ENCODE data around the gene EMP3. TPM values are rescaled to one million over a fixed set of nuclear protein-coding genes. Genes with fewer than 3 reads are reported as not detected.

Gene EMP3
- total RNA-seq, 1 experiment from 2014 or later = 8.9 TPM

GRCh38 chr19:48342414-48342738 lies 17.0 kb downstream of the EMP3 start:
- DNase-seq (ENCODE audit: low spot score) = no peak
- no peaks in the 10 kb centered on the region for H3K9me3 Mint-ChIP-seq
- CTCF ChIA-PET = interaction anchor here (0.8 to 1.0 kb wide), 2 partner anchors 9 to 28 kb away, joined by 3 to 5 read pairs; no protein-coding TSS in a partner anchor

GRCh38 chr19:48342841-48343540 lies 17.6 kb downstream of the EMP3 start:
- Mint-ChIP-seq H3K27me3 (ENCODE audit: low read depth) (no peaks in the 10 kb centered on the region; the same call in 1 of the 2 replicates), H3K9me3 (no peaks in the 10 kb centered on the region), H3K4me3 (no peak overlapping the region), H3K27ac (no peak overlapping the region), H3K4me1 (no peaks in the 10 kb centered on the region), H3K36me3 (no peaks in the 10 kb centered on the region)
- ChIA-PET CTCF (interaction anchor here (0.8 to 1.0 kb wide), 2 partner anchors 8 to 29 kb away, joined by 3 to 5 read pairs; no protein-coding TSS in a partner anchor), POLR2A (no interaction called here)
- DNase-seq (ENCODE audit: low spot score) (no peak), ATAC-seq (no peak)
- no peak for TF ChIP-seq ZNF263 (CRISPR knock-in tag; IDR thresholded peaks at IDR 0.05; ENCODE audit: low read depth)
- no peak for TF ChIP-seq STAT6 (CRISPR knock-in tag; conservative IDR thresholded peaks at IDR 0.05; ENCODE audit: low read depth)
- no peak for TF ChIP-seq RORB (CRISPR knock-in tag; IDR thresholded peaks at IDR 0.05)

More at GRCh38 chr19:48342414-48342738, 17.0 kb downstream of the EMP3 start:
- H3K4me3 Mint-ChIP-seq = no peak overlapping the region
- no peaks in the 10 kb centered on the region for H3K36me3 Mint-ChIP-seq
- TF ChIP-seq ZNF512 (CRISPR knock-in tag; IDR thresholded peaks at IDR 0.05; ENCODE audit: borderline replicate concordance) = 0 out of 2 replicates have a peak, but pooled peaks have one; percentile 27
- TF ChIP-seq SMAD4 (CRISPR knock-in tag; IDR thresholded peaks at IDR 0.05) = no peak
- 0 out of 2 replicates have a peak, but pooled peaks have one; percentile 47 for TF ChIP-seq ETV6 (CRISPR knock-in tag; IDR thresholded peaks at IDR 0.05)
- no peaks in the 10 kb centered on the region for H3K4me1 Mint-ChIP-seq
- H3K27ac Mint-ChIP-seq = no peak overlapping the region
- POLR2A ChIA-PET = no interaction called here
- H3K27me3 Mint-ChIP-seq (ENCODE audit: low read depth) = no peaks in the 10 kb centered on the region; the same call in 1 of the 2 replicates
- peak; percentile 28; the same call in 1 of the 2 replicates for ATAC-seq

- no peaks in the 10 kb centered on the region for H3K27me3 Mint-ChIP-seq (ENCODE audit: low read depth)
- no peak overlapping the region for H3K27ac Mint-ChIP-seq
- no peaks in the 10 kb centered on the region for H3K9me3 Mint-ChIP-seq
- CTCF ChIA-PET = interaction anchor here (3.5 kb wide), 1 partner anchor 11 kb away, joined by 20 read pairs; no protein-coding TSS in a partner anchor
- no peak overlapping the region for H3K4me3 Mint-ChIP-seq
- ATAC-seq (peak; percentile 88), DNase-seq (ENCODE audit: low spot score) (peak; percentile 35)
- POLR2A ChIA-PET = no interaction called here
- H3K36me3 Mint-ChIP-seq = no peaks in the 10 kb centered on the region
- peaks cover 4% of the 10 kb centered on the region; the same call in 1 of the 2 replicates for H3K4me1 Mint-ChIP-seq
- TF ChIP-seq ZNF416 (CRISPR knock-in tag; IDR thresholded peaks at IDR 0.05) (no peak), ZNF219 (CRISPR knock-in tag; IDR thresholded peaks at IDR 0.05; ENCODE audit: borderline replicate concordance) (no peak), ETV6 (CRISPR knock-in tag; IDR thresholded peaks at IDR 0.05) (no peak), SMAD4 (CRISPR knock-in tag; IDR thresholded peaks at IDR 0.05) (no peak), MXD4 (CRISPR knock-in tag; IDR thresholded peaks at IDR 0.05; ENCODE audit: borderline replicate concordance) (no peak), RELA (CRISPR knock-in tag; IDR thresholded peaks at IDR 0.05; ENCODE audit: borderline replicate concordance) (no peak), CDX4 (CRISPR knock-in tag; IDR thresholded peaks at IDR 0.05; ENCODE audit: borderline replicate concordance) (no peak), ZNF671 (CRISPR knock-in tag; IDR thresholded peaks at IDR 0.05) (no peak), NFYB (CRISPR knock-in tag; conservative IDR thresholded peaks at IDR 0.05; ENCODE audit: low read depth) (no peak), ZNF512 (CRISPR knock-in tag; IDR thresholded peaks at IDR 0.05; ENCODE audit: borderline replicate concordance) (no peak), TEAD4 (CRISPR knock-in tag; IDR thresholded peaks at IDR 0.05) (no peak), GRHL2 (CRISPR knock-in tag; IDR thresholded peaks at IDR 0.05; ENCODE audit: insufficient replicate concordance, severe bottlenecking) (no peak), HMGXB4 (CRISPR knock-in tag; IDR thresholded peaks at IDR 0.05) (no peak), ZSCAN18 (CRISPR knock-in tag; IDR thresholded peaks at IDR 0.05) (no peak), GTF2I (CRISPR knock-in tag; conservative IDR thresholded peaks at IDR 0.05) (no peak)
Measured at GRCh38 chr19:48344892-48345291, 19.5 kb downstream of the EMP3 start.

All from WTC11 (cell line).